ENCODE results near the gene LRRC25.
"Not testable (repeated sequence)": the region's sequence is repeated elsewhere in the genome, so short reads cannot be mapped to it uniquely, and the experiment has no call there.

The LRRC25 gene

GRCh38 chr19:18357041-18357440, 40.4 kb downstream of the LRRC25 start:
- Histone ChIP-seq H3K9me3 (peaks cover 0 to 6% (median 0%) of the 10 kb centered on the region in 3 donors), H3K27me3 (no peaks in the 10 kb centered on the region), H3K27ac (peak overlapping the region in 1 of 2 donors; percentile 62), H3K36me3 (peaks cover 5 to 68% (median 44%) of the 10 kb centered on the region in 3 donors), H3K4me1 (peaks cover 0 to 12% (median 7%) of the 10 kb centered on the region in 4 donors), H3K4me3 (no peak overlapping the region)
- no peak for DNase-seq
- TF ChIP-seq, protein P1, sequence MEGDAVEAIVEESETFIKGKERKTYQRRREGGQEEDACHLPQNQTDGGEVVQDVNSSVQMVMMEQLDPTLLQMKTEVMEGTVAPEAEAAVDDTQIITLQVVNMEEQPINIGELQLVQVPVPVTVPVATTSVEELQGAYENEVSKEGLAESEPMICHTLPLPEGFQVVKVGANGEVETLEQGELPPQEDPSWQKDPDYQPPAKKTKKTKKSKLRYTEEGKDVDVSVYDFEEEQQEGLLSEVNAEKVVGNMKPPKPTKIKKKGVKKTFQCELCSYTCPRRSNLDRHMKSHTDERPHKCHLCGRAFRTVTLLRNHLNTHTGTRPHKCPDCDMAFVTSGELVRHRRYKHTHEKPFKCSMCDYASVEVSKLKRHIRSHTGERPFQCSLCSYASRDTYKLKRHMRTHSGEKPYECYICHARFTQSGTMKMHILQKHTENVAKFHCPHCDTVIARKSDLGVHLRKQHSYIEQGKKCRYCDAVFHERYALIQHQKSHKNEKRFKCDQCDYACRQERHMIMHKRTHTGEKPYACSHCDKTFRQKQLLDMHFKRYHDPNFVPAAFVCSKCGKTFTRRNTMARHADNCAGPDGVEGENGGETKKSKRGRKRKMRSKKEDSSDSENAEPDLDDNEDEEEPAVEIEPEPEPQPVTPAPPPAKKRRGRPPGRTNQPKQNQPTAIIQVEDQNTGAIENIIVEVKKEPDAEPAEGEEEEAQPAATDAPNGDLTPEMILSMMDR (IDR thresholded peaks at IDR 0.05), result no peak
- intact Hi-C loops (cut with DNase I; ENCODE audit: low total_unique reads), result no loop called here

DNA sequence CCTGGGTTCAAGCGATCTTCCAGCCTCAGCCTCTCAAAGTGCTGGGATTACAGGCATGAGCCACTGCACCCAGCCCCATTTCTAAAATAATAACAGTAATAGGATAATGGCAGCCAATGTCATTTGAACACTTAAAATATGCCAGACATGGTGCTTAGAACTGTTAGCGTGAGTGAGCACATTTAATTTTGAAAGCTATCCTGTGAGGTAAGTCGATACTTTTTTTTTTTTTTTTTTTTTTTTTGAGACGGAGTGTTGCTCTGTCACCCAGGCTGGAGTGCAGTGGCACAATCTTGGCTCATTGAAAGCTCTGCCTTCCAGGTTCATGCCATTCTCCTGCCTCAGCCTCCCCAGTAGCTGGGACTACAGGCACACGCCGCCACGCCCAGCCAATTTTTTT, 42.7 kb downstream of the LRRC25 start:
- Histone ChIP-seq H3K36me3 (peaks cover 5 to 45% (median 34%) of the 10 kb centered on the region in 3 donors), H3K4me1 (peaks cover 0 to 12% (median 7%) of the 10 kb centered on the region in 4 donors)
- DNase-seq, H3K27ac ChIP-seq, H3K27me3 ChIP-seq, H3K9me3 ChIP-seq, H3K4me3 ChIP-seq: not testable (repeated sequence)
- intact Hi-C loops (cut with DNase I; ENCODE audit: low total_unique reads), result loop anchor here (5.0 kb wide), 1 partner anchor 43 kb away; the partner anchor contains the start of gene LRRC25

DNA sequence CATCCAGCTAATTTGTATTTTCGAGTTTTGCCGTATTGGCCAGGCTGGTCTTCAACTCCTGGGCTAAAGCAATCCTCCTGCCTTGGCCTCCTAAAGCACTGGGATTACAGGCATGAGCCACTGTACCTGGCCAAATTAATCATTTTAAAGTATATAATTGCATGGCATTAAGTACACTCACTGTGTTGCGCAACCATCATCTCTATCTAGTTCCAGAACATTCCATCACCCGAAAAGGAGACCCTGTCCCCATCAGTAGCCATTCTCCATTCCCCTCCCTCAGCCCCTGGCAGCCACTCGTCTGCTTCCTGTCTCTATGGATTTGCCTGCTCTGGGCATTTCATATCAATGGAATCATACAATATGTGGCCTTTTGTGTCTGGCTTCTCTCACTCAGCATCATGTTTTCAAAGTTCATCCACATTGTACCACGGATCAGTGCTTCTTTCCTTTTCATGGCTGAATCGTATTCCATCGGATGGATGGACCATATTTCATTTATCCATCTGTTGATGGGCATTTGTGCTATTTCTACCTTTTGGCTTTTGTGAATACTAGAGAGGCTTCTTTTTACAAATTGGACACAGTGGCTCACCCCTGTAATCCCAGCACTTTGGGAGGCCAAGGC, 43.9 kb downstream of the LRRC25 start:
- no peak for DNase-seq
- Histone ChIP-seq H3K27me3 (no peaks in the 10 kb centered on the region), H3K36me3 (peaks cover 5 to 36% (median 25%) of the 10 kb centered on the region in 3 donors), H3K4me1 (peaks cover 0 to 12% (median 7%) of the 10 kb centered on the region in 4 donors), H3K4me3 (no peak overlapping the region), H3K27ac (no peak overlapping the region), H3K9me3 (peaks cover 0 to 6% (median 0%) of the 10 kb centered on the region in 3 donors)
- intact Hi-C loops (cut with DNase I; ENCODE audit: low total_unique reads), result loop anchor here (5.0 kb wide), 1 partner anchor 44 kb away; the partner anchor contains the start of gene LRRC25
- TF ChIP-seq, protein P1 (IDR thresholded peaks at IDR 0.05), result no peak

DNA sequence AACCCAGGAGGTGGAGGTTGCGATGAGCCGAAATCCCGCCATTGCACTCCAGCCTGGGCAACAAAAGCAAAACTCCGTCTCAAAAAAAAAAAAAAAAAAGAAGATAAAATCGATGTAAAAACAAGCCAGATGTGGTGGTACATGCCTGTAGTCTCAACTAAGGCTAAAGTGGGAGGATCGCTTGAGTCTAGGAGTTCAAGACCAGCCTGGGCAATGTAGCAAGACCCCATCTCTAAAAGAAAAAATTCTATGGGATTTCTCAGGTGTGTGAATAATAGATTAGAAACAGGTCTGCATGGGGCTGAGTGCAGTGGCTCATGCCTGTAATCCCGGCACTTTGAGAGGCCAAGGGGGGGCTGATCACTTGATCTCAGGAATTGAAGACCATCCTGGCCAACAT, 45.9 kb downstream of the LRRC25 start:
- Histone ChIP-seq H3K27me3 (no peaks in the 10 kb centered on the region), H3K9me3 (no peaks in the 10 kb centered on the region), H3K4me1 (peaks cover 0 to 9% (median 4%) of the 10 kb centered on the region in 4 donors), H3K27ac (no peak overlapping the region), H3K36me3 (peaks cover 0 to 23% (median 10%) of the 10 kb centered on the region in 3 donors), H3K4me3 (no peak overlapping the region)
- intact Hi-C loops (cut with DNase I; ENCODE audit: low total_unique reads), result loop anchor here (5.0 kb wide), 1 partner anchor 46 kb away; the partner anchor contains the start of gene LRRC25
- TF ChIP-seq, protein P1 (IDR thresholded peaks at IDR 0.05), result no peak
- DNase-seq, result no peak

DNA sequence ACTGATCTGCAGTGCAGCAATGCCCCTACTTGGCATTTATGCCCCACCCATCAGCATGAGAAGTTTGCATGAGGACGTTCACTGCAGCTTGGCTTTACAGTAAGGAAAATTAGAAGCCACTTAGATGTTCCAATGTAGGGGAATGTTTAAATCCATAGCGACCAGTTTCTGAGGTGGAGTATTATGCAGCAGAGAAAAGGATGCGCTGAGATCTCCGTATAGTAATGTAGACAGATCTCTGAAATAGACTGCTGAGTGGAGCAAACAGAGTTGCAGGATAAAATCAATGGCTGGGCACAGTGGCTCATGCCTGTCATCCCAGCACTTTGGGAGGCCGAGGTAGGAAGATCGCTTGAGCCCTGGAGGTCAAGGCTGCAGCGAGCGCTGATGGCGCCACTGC, 46.9 kb downstream of the LRRC25 start:
- Histone ChIP-seq H3K4me1 (no peaks in the 10 kb centered on the region), H3K36me3 (peaks cover 0 to 13% (median 0%) of the 10 kb centered on the region in 3 donors), H3K27me3 (no peaks in the 10 kb centered on the region), H3K9me3 (no peaks in the 10 kb centered on the region), H3K4me3 (no peak overlapping the region), H3K27ac (no peak overlapping the region)
- TF ChIP-seq, protein P1 (IDR thresholded peaks at IDR 0.05), result no peak
- no peak for DNase-seq
- intact Hi-C loops (cut with DNase I; ENCODE audit: low total_unique reads), result loop anchor here (5.0 kb wide), 1 partner anchor 47 kb away; the partner anchor contains the start of gene LRRC25

DNA sequence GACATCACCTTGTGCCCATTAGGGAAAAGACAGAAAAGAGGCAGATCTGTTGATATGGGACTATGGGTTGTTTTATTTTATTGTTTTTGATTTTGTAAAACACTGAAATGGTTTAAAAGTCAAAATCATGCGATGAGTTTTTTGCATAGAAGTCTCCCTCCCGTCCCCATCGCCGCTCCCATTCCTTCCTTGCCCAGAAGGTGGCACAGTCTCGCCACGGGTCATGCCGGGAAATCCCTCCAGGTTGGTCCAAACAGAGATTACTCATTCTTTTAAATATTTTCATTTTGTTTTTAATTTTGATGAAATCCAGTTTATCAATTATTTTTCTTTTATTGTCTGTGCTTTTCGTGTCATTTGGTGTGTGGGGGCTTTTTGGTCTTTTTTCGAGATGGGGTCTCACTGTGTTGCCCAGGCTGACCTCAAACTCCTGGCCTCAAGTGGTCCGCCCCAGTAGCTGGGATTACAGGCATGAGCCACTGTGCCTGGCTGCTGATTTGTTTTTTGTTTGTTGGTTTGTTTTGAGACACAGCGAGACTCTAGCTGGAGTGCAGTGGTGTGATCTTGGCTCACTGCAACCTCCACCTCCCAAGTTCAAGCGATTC, 47.8 kb downstream of the LRRC25 start:
- peak in 1 of 2 donors; percentile 48 for DNase-seq
- peaks cover 0 to 18% (median 0%) of the 10 kb centered on the region in 3 donors for H3K36me3 ChIP-seq
- TF ChIP-seq, protein P1 (IDR thresholded peaks at IDR 0.05), result peak; percentile 64 to 69
- no peaks in the 10 kb centered on the region for H3K9me3 ChIP-seq
- intact Hi-C loops (cut with DNase I; ENCODE audit: low total_unique reads), result loop anchor here (5.0 kb wide), 2 partner anchors 48 to 58 kb away; partner anchors contain the start of gene LRRC25
- no peaks in the 10 kb centered on the region for H3K4me1 ChIP-seq
- no peaks in the 10 kb centered on the region for H3K27me3 ChIP-seq
- no peak overlapping the region for H3K27ac ChIP-seq
- H3K4me3 ChIP-seq, result no peak overlapping the region

- intact Hi-C loops (cut with DNase I; ENCODE audit: low total_unique reads), result loop anchor here (5.0 kb wide), 1 partner anchor 58 kb away; no protein-coding TSS in a partner anchor
- not testable (repeated sequence) for H3K4me3 ChIP-seq, DNase-seq, H3K4me1 ChIP-seq, H3K9me3 ChIP-seq, H3K27me3 ChIP-seq, H3K27ac ChIP-seq
- H3K36me3 ChIP-seq, result peaks cover 0 to 23% (median 0%) of the 10 kb centered on the region in 3 donors
Measured at GRCh38 chr19:18348818-18349339, 48.5 kb downstream of the LRRC25 start.
